ENCODE results near the gene N4BP2L2. TPM values are rescaled to one million over a fixed set of nuclear protein-coding genes. Genes with fewer than 3 reads are reported as not detected.

Gene N4BP2L2
- total and polyA plus RNA-seq, 2 of the 8 experiments (the other 6 are each of a cell fraction or from before 2014, with no cell fraction given) = 14.6 to 67.6 TPM

DNA sequence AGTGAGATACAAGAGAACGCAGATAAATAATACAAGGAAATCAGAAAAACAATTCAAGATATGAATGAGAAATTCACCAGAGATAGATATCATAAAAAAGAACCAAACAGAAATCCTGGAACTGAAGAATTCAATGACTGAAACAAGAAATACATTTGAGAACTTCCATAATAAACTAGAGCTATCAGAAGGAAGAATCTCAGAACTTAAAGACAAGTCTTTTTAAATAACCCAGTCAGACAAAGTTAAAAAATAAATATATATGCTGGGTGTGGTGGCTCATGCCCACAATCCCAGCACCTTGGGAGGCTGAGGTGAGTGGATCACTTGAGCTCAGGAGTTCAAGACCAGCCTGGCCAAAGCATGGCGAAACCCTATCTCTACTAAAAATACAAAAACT, 82.0 kb downstream of the N4BP2L2 start:
- 77% methylated on average over 2 of the region's 2 CpGs; no CpG with 5 or more reads in 1 of the 2 experiments for WGBS, 2 experiments (ENCODE audit: extremely low coverage in 1 of 2, insufficient coverage in 1 of 2, insufficient read length in 1 of 2, insufficient replicate concordance in 2 of 2, low coverage in 1 of 2, low lambda C conversion rate in 2 of 2, missing lambda C conversion rate in 1 of 2)
- CTCF ChIA-PET (ENCODE audit: partially characterized antibody) = interaction anchor here (1.1 to 2.2 kb wide), 3 partner anchors 10 to 125 kb away, joined by 3 to 7 read pairs (median 6); no protein-coding TSS in a partner anchor
- POLR2A ChIA-PET (ENCODE audit: partially characterized antibody) = interaction anchor here (2.3 kb wide), 1 partner anchor 28 kb away, joined by 6 read pairs; the partner anchor contains the start of gene N4BP2L1
- TF ChIP-seq ZNF274 (IDR thresholded peaks at IDR 0.05; ENCODE audit: borderline replicate concordance, extremely low read depth, low read length) (no peak), RFX5 (IDR thresholded peaks at IDR 0.05; ENCODE audit: borderline replicate concordance, low read depth, low read length) (no peak)

More for the DNA sequence above, 82.0 kb downstream of the N4BP2L2 start:
- Histone ChIP-seq H3K4ac (replicated peaks; ENCODE audit: insufficient read length, low read depth, low read length) (no peak overlapping the region), H3K56ac (replicated peaks; ENCODE audit: insufficient read length, low read depth, low read length) (no peak overlapping the region), H2AFZ (ENCODE audit: low read length) (no peak overlapping the region), H3K23ac (ENCODE audit: insufficient read length) (no peak overlapping the region), H3K9ac (replicated peaks in 1 of 4; ENCODE audit: extremely low read depth in 1 of 4, low read depth in 3 of 4, low read length in 3 of 4) (no peak overlapping the region), H2AK5ac (ENCODE audit: low read depth, low read length) (no peak overlapping the region), H3K4me1 (replicated peaks in 1 of 4; ENCODE audit: control insufficient read depth in 3 of 4, insufficient read depth in 4 of 4, low read length in 3 of 4) (no peaks in the 10 kb centered on the region), H3K79me1 (ENCODE audit: low read depth, low read length) (no peaks in the 10 kb centered on the region), H3K36me3 (ENCODE audit: control insufficient read depth in 2 of 4, insufficient read depth in 4 of 4, low read length in 3 of 4) (no peaks in the 10 kb centered on the region), H4K8ac (ENCODE audit: extremely low read depth, insufficient read depth, low read length) (no peak overlapping the region), H2BK12ac (ENCODE audit: low read depth, low read length) (no peak overlapping the region), H2BK5ac (ENCODE audit: low read depth, low read length) (no peak overlapping the region), H3K27me3 (replicated peaks in 1 of 4; ENCODE audit: control insufficient read depth in 3 of 4, extremely low read depth in 1 of 4, insufficient read depth in 3 of 4, low read length in 3 of 4) (peaks cover 0 to 1% (median 0%) of the 10 kb centered on the region in 4 experiments; a peak in 1 of 7 replicates), H3K27ac (ENCODE audit: low read depth, low read length) (no peak overlapping the region), H4K20me1 (replicated peaks in 1 of 2; ENCODE audit: control insufficient read depth in 1 of 2, insufficient read depth in 2 of 2, low read length in 2 of 2) (no peaks in the 10 kb centered on the region), H4K5ac (ENCODE audit: insufficient read length, low read depth, low read length) (no peak overlapping the region), H3K4me2 (ENCODE audit: insufficient read depth in 1 of 2, low read depth in 2 of 2, low read length in 2 of 2) (no peak overlapping the region), H4K91ac (replicated peaks; ENCODE audit: insufficient read length, low read length) (no peak overlapping the region), H3K23me2 (ENCODE audit: low read depth, low read length) (no peaks in the 10 kb centered on the region), H2BK120ac (replicated peaks; ENCODE audit: low read depth, low read length) (no peak overlapping the region), H3K4me3 (ENCODE audit: extremely low read depth in 1 of 4, insufficient read depth in 2 of 4, low read depth in 3 of 4, low read length in 4 of 4) (no peak overlapping the region), H2BK20ac (ENCODE audit: low read length) (no peak overlapping the region), H3K9me3 (ENCODE audit: insufficient read depth in 2 of 2, low read depth in 1 of 2, low read length in 1 of 2) (peaks cover 0 to 2% of the 10 kb centered on the region in 2 experiments; a peak in 1 of 4 replicates), H3K18ac (ENCODE audit: extremely low read depth, low read length) (no peak overlapping the region), H2BK15ac (ENCODE audit: low read length) (no peak overlapping the region), H3K79me2 (ENCODE audit: control insufficient read depth in 1 of 2, insufficient read depth in 2 of 2, low read length in 2 of 2) (no peaks in the 10 kb centered on the region), H3K14ac (ENCODE audit: insufficient read length) (no peak overlapping the region)
- FAIRE-seq = no peak
- no peak for DNase-seq (ENCODE audit: low read depth in 1 of 2, low spot score in 2 of 2)
